GM19035 (cell line): ENCODE measurements around the gene TBCD.
"Not testable (repeated sequence)": the region's sequence is repeated elsewhere in the genome, so short reads cannot be mapped to it uniquely, and the experiment has no call there.

Experiments used
- ATAC-seq: cut with Tn5 transposase; IDR thresholded peaks from one replicate; pipeline ENCODE4 v1.9.1; 2021; ENCODE audit not compliant: unreplicated experiment

The TBCD gene

DNA sequence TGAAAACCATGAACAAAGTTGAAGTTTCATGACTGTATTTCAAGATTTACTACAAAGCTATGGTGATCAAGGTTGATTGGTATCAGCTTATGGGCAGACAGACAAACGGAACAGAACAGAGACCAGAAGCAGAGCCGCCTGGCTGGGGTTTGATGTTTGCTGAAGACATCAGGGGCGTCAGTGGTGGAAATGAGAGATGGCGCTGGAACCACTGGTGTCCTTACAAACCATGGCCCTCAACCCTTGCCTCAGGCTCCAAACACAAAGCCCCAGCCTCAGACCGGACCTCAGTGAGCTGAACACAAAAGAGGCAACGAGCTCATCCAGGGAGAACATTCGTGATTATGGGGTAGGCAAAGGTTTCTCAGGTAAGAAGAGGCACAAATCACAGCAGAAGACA, 214.6 kb downstream of the TBCD start:
- ATAC-seq: no peak

DNA sequence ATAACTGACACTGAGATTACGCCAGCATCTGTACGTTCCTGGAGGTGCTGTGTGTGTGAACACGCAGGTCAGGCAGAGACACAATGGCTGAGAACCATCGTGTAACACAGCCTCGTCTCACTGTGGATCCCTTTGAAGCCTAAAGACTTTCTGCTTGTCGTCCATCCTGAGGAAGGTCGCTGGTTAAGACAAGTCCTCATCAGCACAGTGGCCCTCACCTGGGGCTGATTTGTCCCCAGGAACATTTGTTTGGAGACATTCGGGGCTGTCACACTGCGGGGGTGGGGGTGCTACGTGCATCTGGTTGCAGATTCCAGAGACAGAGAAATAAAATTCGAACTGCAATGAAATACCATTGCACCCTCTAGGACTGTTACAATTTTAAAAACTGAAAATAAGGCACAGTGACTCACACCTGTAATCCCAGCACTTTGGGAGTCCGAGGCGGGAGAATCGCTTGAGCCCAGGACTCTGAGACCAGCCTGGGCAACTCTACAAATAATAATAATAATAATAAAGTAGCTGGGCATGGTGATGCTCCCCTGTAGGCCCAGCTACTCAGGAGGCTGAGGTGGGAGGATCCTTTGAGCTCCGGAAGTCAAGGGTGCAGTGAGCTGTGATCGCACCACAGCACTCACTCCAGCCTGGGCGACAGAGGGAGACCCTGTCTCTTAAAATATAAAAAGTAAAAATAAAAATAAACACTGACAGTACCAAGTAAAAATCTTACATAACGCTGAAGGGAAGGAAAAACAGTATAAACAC, 215.6 kb downstream of the TBCD start:
- no peak for ATAC-seq

DNA sequence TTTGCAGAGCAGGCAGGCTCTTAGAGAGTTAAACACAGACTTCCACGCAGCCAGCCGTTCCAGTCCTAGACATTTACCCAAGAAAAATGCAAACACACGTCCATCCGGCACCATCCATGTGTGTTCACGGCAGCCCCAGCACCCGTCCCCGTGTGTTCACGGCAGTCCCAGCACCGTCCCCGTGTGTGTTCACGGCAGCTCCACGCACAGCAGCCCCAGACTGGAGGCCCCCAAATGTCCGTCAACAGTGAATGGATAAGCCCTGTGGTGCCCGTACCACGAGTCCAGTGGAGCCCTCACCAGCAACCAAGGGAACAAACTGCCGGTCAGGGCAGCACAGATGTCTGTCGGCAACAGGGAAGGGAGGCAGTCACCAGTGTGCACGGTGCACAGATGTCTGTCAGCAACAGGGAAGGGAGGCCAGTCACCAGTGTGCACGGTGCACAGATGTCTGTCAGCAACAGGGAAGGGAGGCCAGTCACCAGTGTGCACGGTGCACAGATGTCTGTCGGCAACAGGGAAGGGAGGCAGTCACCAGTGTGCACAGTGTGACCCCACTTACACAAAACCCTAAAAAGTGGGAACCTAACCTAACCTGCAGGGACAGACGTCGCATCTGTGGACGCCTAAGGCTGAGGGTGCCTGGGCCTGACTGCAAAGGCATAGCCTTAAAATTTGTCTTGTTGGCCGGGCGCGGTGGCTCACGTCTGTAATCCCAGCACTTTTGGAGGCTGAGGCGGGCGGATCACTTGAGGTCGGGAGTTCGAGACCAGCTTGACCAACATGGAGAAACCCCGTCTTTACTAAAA, 216.4 kb downstream of the TBCD start:
- ATAC-seq: not testable (repeated sequence)

DNA sequence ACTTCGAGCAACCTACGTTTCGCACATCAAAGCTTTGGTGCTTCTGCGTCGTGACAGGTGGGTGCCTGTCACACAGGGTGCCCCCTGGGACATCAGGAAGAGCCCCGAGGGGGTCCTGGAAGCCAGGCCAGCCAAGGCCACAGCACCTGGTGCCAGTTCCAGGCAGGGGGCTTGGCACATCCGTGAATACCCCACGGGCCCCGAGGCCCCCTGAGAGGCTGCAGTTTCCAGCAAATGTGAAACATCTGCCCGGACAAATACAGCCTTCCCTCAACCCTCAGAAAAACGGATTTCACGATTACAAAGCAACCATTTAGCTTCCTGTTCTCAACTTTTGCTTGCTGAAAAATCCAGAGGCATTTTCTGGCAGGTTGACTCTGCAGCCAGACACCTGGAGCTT, 218.2 kb downstream of the TBCD start:
- no peak for ATAC-seq

DNA sequence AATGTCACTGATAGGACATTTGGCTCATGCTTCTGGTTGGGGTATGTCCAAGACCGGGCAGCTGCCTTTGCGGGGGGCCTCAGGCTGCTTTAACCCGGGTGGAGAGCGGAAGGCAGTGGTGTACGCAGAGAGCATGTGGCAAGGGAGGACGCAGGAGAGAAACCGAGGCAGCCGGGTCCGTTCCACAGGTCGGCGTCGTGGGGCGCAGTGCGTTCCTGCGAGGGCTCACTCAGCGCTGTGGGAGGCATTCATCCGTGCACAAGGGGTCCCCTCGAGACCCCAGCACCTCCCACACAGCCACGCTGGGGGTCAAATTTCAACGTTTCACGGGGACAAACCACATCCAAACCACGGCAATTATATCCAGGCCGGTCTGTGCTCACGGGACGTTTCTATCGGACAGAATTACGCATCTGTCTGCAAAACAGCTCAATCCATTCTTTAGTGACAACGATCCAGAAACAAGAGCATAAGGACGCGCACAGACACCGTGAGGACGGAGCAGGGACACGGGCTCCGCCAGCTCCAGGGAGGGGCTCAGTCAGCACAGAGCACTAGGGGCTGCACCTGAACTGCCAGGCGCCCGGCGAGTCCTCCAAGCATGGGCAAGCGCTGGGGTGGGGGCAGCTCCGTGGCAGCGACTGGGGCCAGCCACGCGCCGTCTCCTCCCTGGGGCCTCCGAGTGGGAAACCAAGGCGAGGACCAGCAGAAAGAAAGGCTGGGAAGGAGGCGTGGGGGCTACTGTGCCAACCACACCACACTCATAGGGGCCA, 219.1 kb downstream of the TBCD start:
- no peak for ATAC-seq

DNA sequence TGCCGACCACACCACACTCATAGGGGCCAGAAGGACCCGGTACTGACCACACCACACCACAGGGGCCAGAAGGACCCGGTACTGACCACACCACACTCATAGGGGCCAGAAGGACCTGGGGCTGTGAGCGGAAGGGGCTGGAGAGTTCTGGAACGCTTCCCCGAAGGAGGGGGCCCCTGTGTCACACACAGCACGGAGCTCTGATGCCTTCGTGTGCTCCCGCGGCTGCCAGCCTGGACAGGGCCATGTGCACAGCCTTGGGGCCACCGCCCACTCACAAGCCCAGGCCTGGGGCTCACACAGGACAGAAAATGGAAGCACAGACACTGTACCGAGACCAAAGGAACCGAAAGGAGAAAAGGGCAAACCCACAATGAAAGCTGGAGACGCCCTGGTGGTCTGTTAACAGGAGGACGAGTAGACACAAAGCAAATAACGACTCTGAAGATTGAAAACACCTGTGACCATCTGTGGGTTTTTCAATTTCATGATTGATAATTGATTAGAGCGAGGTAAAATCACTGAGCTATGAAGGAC, 221.0 kb downstream of the TBCD start:
- ATAC-seq: no peak

DNA sequence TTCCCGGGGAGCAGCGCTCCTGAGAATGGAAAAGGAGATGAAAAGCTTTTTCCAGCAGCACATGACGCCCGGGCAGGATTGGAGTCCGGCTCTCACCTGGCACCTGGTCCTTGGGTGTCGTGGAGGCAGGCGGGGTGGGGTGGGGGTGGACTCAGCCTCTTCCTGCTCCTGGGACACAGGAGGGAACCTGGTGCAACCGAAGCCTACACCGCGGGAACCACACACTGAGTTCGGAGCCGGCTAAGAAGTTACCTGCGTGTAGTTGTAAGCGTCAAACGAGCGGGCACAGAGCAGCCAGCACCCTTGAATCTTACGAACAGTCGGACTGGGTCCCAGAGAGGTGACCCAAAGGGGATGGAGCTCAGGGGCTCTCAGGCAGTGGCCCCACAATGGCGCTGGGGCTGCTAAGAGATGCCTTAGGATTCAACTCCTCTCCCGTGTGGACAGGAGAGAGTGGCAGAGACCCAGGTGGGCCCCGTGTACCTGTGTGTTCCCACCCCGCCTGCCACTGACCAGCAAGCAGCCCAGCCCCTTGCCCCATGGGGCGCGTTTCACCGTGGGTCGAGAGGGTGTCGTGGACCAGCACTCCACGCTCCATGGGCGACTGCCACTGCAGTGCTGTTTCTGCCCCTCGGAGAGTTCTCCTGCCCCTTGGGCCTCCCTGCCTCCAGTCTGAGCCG, 221.7 kb downstream of the TBCD start:
- no peak for ATAC-seq

DNA sequence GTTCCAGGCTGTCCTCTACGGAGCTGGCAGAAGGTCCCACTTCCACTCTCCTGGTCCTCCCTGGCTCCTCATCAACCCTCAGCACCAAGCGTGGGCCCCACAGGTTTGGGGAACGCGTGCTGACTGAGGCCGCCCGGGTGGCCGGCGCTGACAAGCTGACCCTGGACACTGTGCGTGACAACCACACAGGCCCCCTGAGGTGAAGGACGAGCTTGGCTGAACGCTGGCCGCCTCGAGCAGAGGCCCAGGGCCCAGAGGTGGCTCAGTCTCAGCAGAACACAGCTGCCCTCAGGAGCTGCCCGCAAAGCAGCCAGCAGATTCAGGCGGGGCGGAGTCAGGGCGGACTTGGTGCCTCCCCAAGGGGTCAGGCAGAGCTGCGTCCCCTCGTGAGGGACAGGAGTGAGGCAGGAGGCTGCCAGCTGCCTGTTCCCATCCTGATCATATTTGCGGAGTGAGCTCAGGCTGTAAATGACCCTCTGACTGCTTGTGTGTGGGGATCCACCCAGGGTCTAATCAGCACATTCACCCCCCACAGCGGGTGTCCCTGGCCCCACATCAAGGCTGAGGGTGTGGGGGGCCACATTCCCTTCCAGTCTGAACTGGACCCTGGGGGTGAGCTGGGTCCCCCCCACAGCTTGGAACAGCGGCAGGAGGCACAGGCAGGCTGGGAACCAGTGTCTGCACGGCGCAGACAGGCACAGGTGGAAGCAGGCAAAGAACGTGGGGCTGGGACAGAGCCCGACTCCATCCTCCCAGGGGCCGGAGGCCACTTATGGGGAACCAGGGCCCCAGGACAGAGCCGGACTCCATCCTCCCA, 222.5 kb downstream of the TBCD start:
- ATAC-seq: no peak

DNA sequence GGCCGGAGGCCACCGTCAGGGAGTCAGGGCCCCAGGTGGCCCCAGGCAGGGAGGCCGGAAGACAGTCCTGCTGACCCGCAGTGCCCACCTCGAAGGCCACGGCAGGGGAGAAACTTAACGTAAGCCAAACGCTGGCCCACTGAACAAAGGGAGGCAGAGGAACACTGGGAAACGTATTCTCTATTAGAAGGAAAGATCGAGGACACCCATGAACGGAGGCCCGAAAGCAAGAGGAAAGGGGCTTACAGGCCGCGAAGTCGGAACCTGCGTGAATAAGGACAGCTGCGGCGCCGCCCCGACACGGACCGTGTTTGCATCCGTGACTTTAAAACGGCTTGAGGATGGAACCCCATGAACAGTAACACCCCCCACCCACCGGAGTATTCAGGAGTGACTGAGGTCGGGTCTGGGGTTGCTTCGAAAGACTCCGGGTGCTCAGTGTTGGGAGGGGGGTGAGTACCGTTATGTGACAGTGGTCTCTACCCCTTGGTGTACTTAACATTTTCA, 225.2 kb downstream of the TBCD start:
- ATAC-seq: no peak

DNA sequence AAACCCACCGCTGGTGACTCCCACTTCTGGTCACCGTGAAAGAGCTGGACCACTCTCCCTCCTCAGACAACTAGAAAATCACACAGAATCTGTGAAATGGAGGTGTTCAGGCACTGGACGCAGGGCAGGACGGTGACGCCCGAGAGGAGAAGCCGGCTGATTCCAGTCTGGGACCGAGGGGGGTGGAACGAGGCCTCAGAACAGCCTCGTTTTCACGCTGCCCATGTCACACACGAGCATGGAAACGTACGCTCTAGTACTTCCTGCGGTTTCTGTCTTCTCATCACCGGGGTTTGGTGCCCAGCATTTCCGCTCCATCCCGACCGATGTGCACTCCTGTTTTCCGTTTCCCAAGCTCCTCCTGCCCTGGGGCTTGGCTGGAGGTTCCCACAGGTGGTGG, 225.7 kb downstream of the TBCD start:
- ATAC-seq: no peak

DNA sequence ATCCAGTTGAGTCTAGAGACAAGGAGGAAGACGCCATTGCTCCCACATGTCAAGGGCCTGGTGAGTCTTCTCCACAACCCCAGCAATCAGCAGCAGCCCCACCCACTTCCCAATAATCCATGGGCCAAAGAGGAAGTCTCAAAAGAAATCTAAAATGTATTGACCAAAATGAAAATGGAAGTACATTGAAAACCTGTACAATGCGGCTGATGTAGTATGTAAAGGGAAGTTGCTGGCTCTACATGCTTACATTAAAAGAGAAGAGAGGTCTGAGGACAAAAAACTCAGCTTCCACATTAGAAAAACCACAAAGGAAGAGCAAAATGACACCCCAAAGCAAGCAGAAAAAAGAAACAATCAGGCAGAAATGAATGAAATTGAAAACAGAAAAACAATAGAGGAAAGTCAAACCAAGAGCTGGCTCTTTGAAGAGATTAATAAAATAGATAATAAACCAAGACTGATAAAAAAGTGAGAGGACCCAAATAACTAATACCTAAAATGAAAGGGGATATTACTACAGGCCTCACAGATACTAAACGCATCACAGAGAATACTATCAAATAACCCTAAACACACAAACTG, 227.0 kb downstream of the TBCD start:
- no peak for ATAC-seq

DNA sequence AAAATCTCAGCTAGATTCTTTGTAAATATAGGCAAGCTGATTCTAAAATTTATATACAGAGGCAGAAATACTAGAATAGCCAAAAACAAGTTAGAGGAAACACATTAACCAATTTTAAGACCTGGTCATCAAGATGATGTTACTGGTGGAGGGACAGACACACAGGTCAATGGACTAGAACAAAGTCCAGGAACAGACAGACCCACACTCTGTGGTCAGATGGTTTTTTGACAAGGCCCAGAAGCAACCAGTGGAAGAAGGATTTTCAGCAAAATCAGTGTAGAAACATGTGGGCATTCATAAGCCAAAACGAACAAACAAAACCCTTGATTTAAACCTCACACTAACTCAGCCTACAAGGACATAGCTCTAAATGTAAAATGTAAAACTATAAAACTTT, 227.9 kb downstream of the TBCD start:
- no peak for ATAC-seq

DNA sequence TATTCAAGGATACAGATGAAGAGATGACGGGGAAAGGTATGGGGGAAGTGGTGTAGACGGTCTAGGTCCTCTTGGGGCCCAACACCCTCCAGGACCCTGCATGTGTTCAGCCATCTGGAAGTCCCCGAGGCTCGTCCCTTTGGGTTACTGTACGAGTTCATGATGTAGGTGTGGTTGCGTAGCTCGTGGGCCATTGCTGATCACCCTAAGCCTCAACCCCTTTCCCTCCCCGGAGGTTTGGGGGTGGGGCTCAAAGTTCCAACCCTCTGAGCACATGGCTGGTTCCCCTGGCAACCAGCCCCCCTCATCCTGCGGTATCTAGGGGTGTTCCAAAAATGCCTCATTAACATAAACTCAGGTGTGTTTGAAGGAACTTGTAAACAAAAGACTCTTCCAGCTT, 228.8 kb downstream of the TBCD start:
- ATAC-seq: no peak

DNA sequence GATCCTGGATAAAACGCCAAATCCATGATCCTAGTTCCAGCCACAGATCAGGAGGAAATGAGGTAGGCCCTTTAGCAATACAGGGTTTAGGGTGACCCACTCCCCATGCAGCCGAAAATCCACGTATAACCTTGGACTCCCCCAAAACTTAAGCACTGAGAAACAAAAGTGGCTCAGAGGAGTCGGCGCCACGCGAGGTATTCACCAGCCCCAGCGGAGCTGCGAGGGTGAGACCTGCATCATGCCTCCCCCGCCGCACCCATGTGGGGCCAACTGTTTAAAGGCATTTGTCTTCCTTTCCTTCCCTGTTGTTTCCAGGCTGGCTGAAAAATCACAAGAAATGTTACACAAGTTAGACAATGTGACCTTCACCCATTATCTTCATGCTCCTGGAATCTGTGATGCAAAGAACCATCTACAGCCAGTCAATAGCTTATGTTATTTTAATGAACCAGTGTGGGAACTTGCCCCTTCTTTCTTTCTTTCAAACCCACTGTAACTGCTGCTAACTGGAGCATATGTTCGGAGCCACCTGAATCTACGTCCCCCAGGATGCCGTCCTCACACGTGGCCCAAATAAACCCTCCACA, 229.4 kb downstream of the TBCD start:
- ATAC-seq: no peak

DNA sequence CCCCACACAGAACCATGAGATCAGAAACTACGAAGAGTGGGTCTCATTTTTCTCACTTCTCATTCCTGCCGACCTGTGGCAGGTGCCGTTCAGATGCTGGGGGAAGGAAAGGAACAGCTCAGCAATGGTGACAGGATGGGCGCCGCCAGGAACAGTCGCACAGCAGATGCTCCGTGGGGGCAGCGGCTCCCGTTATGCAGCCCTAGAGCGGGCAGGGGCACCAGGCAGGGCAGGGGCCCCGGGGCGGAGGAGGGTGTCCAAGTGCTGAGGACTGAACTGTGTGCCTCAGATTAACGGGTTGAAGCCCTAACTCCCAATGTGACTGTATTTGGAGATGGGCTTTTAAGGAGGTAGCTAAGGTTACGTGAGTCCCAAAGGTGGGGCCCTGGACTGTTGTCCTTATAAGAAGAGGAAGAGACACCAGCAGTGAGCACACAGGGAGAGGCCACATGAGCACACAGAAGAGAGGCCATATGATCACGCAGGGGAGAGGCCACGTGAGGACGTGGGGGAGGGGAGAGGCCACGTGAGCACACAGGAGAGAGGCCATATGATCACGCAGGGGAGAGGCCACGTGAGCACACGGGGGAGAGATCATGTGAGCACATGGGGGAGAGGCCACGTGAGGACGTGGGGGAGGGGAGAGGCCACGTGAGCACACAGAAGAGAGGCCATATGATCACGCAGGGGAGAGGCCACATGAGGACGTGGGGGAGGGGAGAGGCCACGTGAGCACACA, 231.8 kb downstream of the TBCD start:
- ATAC-seq: no peak

DNA sequence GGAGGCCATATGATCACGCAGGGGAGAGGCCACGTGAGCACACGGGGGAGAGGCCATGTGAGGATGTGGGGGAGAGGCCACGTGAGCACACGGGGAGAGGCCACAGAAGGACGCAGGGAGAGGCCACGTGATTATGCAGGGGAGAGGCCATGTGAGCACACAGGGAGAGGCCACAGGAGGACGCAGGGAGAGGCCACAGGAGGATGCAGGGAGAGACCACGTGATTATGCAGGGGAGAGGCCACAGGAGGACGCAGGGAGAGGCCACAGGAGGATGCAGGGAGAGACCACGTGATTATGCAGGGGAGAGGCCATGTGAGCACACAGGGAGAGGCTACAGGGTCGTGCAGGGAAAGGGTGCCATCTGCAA, 232.4 kb downstream of the TBCD start:
- ATAC-seq: not testable (repeated sequence)

DNA sequence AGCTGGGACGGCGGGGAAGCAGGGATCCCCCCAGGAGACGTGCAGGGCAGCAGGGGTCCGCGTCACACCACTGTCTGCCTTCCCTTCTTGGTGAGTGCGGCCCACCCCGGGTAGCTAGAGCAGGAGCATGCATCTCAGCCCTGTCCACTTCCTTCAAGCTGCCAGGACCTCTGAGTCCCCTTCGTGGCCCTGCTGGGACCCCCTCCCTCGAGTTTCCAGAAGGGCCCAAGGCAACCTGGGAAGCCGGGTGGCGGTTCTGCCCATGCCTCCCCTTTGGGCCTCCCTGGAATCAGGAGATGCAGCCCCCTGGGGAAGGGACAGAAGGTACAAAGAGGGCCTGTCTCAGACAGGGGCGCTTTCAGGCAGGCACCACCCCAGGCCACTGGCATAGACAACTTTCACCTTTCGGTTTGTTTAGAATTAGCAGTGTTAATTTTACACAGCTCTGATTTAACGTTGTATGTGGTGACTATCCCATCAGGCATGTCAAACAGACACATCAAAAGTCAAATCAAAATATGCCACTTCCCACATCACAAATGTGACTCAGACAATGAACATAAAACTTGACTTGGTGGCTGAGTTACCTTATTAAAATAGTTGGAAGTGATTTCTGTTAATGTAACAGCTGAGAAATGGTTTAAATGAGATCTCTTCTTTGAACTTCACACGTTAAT, 233.0 kb downstream of the TBCD start:
- no peak for ATAC-seq

DNA sequence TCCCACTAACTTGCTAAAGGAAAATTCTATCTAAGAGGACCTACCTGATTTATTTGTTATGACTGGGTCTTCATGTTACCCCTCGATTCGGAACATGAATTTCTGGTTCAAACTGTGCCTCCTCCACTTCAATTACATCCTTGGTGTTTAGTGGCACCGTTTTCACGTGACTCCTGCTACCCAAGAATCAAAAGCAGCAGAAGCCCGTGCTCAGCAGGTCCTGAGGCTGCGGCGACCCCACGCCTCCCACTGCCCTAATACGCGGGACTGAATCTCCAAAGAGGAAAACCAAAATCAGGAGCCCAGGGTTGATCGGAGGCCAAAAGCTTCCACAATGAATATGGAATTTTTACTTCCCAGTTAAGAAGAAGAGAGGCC, 233.6 kb downstream of the TBCD start:
- ATAC-seq: no peak
